ENCODE results near the gene GPC4.
"Not testable (repeated sequence)": the region's sequence is repeated elsewhere in the genome, so short reads cannot be mapped to it uniquely, and the experiment has no call there.

GPC4 gene

DNA sequence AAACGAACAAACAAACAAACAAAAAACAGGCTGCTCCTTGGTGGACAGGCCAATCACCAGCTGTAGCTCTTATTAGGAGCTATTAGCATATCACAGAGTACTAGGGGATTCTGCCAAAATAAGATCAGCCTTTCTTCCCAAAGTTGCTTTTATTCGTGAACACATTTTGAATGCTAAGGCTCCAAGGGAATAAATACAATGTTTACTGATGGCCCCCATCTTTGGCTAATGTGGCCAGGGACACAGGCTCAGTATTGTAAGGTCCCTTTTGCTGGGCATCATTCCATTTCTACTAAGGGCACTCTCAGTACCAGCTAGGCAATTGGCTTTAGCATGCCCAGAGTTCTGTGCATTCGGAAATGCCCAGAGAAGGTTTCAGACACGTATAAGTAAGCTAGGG lies 84.3 kb downstream of the GPC4 start:
- no peak overlapping the region for H3K27ac ChIP-seq (ENCODE audit: low read length)
- no peaks in the 10 kb centered on the region for H3K27me3 ChIP-seq (ENCODE audit: low read depth, low read length)
- peaks cover 0 to 27% of the 10 kb centered on the region in 2 donors for H3K4me1 ChIP-seq (ENCODE audit: control insufficient read depth in 1 of 2, insufficient read depth in 2 of 2, low read length in 2 of 2)
- H3K36me3 ChIP-seq (ENCODE audit: control insufficient read depth in 1 of 2, insufficient read depth in 2 of 2, low read length in 2 of 2), result no peaks in the 10 kb centered on the region
- H3K9me3 ChIP-seq (ENCODE audit: control insufficient read depth in 1 of 2, low read length in 2 of 2), result no peaks in the 10 kb centered on the region
- H3K4me3 ChIP-seq (ENCODE audit: low read depth in 1 of 2, low read length in 2 of 2), result no peak overlapping the region

DNA sequence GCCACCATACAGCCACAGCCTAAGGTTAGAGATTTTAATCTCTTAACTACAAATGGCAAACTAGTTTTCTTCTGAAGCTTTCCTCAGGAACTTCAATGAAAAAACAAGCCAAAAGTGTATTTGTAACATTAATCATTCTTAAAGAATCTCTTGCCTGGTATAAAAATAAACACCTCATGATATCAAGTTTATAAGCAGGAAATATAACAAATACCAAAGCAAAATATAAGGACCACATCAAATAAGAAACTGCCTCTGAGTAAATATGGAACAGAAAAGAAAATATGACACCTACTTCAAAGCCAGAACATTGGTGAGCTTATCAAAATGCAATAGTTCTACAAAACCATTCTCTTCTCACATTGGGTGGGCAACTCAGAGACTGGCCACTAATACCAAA lies 89.9 kb downstream of the GPC4 start:
- H3K9me3 ChIP-seq (ENCODE audit: control insufficient read depth in 1 of 2, low read length in 2 of 2), result no peaks in the 10 kb centered on the region
- H3K4me3 ChIP-seq (ENCODE audit: low read depth in 1 of 2, low read length in 2 of 2), result no peak overlapping the region
- H3K4me1 ChIP-seq (ENCODE audit: control insufficient read depth in 1 of 2, insufficient read depth in 2 of 2, low read length in 2 of 2), result peaks cover 0 to 26% of the 10 kb centered on the region in 2 donors
- no peak overlapping the region for H3K27ac ChIP-seq (ENCODE audit: low read length)
- no peaks in the 10 kb centered on the region for H3K36me3 ChIP-seq (ENCODE audit: control insufficient read depth in 1 of 2, insufficient read depth in 2 of 2, low read length in 2 of 2)
- H3K27me3 ChIP-seq (ENCODE audit: low read depth, low read length), result no peaks in the 10 kb centered on the region

DNA sequence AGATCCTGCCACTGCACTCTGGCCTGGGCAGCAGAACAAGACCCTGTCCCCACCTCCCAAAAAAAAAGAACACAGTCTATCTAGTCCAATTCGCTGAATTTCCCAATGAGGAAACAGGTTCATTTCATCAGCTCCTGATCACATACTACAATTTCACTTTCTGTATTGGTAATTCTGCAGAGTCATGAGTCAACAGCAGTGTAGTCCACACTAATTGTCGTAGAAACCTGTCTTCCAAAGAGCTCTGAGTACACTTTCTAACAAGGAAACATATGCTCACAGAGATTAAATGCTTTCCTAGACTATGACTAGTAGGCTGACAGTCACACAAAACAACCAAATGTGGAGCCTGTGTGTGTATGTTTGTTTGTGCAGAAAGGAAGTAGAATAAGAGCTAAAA lies 91.9 kb downstream of the GPC4 start:
- Histone ChIP-seq H3K9me3 (ENCODE audit: control insufficient read depth in 1 of 2, low read length in 2 of 2) (no peaks in the 10 kb centered on the region), H3K36me3 (ENCODE audit: control insufficient read depth in 1 of 2, insufficient read depth in 2 of 2, low read length in 2 of 2) (no peaks in the 10 kb centered on the region), H3K4me3 (ENCODE audit: low read depth in 1 of 2, low read length in 2 of 2) (no peak overlapping the region), H3K27ac (ENCODE audit: low read length) (peak overlapping the region; percentile 43), H3K27me3 (ENCODE audit: low read depth, low read length) (no peaks in the 10 kb centered on the region), H3K4me1 (ENCODE audit: control insufficient read depth in 1 of 2, insufficient read depth in 2 of 2, low read length in 2 of 2) (peaks cover 0 to 10% of the 10 kb centered on the region in 2 donors)

DNA sequence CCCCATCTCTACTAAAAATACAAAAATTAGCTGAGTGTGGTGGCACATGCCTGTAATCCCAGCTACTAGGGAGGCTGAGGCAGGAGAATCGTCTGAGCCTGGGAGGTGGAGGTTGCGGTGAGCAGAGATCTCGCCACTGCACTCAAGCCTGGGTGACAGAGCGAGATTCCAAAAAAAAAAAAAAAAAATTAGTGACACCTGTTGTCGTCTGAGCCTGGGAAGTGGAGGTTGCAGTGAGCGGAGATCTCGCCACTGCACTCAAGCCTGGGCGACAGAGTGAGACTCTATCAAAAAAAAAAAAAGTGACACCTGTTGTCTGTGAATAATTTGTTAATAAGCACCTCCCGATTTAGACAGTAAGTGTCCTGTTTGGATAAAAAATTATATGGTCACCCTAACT lies 93.0 kb downstream of the GPC4 start:
- H3K27ac ChIP-seq (ENCODE audit: low read length); H3K27me3 ChIP-seq (ENCODE audit: low read depth, low read length); H3K9me3 ChIP-seq (ENCODE audit: control insufficient read depth in 1 of 2, low read length in 2 of 2); H3K36me3 ChIP-seq (ENCODE audit: control insufficient read depth in 1 of 2, insufficient read depth in 2 of 2, low read length in 2 of 2); H3K4me1 ChIP-seq (ENCODE audit: control insufficient read depth in 1 of 2, insufficient read depth in 2 of 2, low read length in 2 of 2); H3K4me3 ChIP-seq (ENCODE audit: low read depth in 1 of 2, low read length in 2 of 2): not testable (repeated sequence)

DNA sequence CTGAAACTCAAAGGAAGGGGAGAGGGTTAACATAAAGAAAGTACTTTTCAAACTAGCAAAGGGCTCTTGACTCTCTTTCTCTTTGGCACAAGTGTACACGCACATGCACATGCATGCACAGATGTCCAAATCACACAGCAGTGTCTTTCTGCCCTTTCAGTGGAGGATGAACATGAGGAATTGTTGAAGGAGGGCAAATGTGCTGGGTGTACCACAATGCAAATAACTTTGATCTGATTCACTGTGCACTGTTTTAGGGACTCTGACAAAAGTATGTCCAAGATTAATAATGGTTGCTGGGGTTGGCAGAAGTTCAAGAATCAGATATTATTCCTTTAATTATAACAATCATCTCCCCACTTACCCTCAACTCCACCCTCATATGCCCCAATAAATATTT lies 93.8 kb downstream of the GPC4 start:
- Histone ChIP-seq H3K4me3 (ENCODE audit: low read depth in 1 of 2, low read length in 2 of 2) (no peak overlapping the region), H3K27me3 (ENCODE audit: low read depth, low read length) (no peaks in the 10 kb centered on the region), H3K4me1 (ENCODE audit: control insufficient read depth in 1 of 2, insufficient read depth in 2 of 2, low read length in 2 of 2) (peaks cover 0 to 7% of the 10 kb centered on the region in 2 donors), H3K9me3 (ENCODE audit: control insufficient read depth in 1 of 2, low read length in 2 of 2) (no peaks in the 10 kb centered on the region), H3K36me3 (ENCODE audit: control insufficient read depth in 1 of 2, insufficient read depth in 2 of 2, low read length in 2 of 2) (no peaks in the 10 kb centered on the region), H3K27ac (ENCODE audit: low read length) (no peak overlapping the region)

DNA sequence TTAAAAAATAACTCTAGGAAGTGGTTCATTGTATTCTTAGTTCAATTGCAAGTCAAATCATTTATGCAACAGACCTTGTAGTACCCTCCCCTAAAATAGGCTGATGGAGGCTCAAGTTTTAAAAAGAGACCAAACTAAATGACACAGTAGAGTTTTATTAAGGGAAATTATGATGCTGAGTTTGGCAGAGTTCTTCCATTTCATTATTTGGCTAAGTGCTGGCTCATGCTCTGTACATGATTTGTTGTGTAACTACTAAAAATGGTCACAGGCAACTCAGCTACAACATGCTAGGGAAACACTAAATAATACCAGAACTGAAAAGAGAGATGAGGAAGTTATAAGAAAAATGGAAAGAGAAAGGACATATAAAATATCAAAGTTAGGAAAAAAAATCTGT lies 101.0 kb downstream of the GPC4 start:
- Histone ChIP-seq H3K36me3 (ENCODE audit: control insufficient read depth in 1 of 2, insufficient read depth in 2 of 2, low read length in 2 of 2) (no peaks in the 10 kb centered on the region), H3K27ac (ENCODE audit: low read length) (no peak overlapping the region), H3K9me3 (ENCODE audit: control insufficient read depth in 1 of 2, low read length in 2 of 2) (no peaks in the 10 kb centered on the region), H3K4me1 (ENCODE audit: control insufficient read depth in 1 of 2, insufficient read depth in 2 of 2, low read length in 2 of 2) (no peaks in the 10 kb centered on the region), H3K27me3 (ENCODE audit: low read depth, low read length) (no peaks in the 10 kb centered on the region), H3K4me3 (ENCODE audit: low read depth in 1 of 2, low read length in 2 of 2) (no peak overlapping the region)

DNA sequence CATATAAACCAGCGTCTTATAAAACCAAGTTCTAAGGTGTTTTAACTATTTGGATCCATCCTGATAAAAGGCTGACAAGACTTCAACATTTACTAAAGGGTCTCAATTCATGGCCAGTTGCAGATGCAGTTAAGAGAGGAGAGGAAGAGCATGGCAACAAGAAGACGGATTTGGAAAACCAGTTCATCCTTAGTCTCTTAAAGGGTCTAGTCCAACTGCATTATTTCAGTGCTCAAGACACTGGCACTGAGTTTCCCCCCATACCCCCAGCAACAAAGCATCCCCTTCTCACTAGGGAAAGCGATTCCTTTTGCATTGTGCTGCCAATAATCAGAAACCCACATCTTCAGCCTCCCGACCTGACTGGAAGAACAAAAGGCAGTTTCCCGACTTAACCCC lies 106.8 kb downstream of the GPC4 start:
- Histone ChIP-seq H3K36me3 (ENCODE audit: control insufficient read depth in 1 of 2, insufficient read depth in 2 of 2, low read length in 2 of 2) (peaks cover 0 to 4% of the 10 kb centered on the region in 2 donors), H3K4me1 (ENCODE audit: control insufficient read depth in 1 of 2, insufficient read depth in 2 of 2, low read length in 2 of 2) (peaks cover 0 to 10% of the 10 kb centered on the region in 2 donors), H3K4me3 (ENCODE audit: low read depth in 1 of 2, low read length in 2 of 2) (no peak overlapping the region)

DNA sequence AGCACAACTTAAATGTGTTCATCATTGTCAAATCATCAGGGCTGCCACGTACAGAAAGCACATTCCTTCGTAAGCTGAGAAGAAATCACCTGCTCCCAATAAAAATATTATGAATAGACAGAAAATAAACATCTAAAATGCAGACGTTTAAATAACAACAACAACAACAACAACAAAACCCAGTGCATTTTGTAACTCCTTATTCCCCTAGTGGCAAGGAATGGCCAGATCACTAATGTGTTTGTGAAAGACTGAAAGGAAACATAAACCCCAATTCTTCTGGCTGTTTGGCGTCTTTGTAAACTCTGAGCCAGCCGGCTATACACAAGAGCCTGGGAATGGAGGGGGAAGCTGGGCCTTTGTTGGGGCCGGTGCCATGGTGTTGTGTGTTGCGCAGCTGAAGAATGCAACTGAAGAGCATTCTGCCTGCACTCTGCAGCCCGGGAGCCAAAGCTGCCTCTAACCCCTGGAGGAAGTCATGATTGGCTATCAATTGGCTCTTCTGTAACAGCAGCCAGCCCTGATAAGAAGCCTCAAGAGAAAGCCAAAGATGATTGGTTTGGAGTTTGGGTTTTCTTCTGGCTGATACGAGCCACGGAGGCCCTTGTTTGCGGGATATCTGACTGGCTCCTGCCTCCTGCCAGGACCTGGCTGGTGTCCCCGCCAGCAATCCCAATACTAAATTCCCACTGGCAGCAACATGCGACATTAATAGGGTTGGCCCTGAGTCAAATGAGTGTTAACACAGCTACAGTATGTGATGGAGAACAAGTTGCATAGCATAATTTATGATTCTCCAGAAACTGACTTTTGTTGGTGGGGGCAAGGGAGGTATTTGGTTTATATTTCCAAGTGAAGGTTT lies 107.4 kb downstream of the GPC4 start:
- Histone ChIP-seq H3K9me3 (ENCODE audit: control insufficient read depth in 1 of 2, low read length in 2 of 2) (no peaks in the 10 kb centered on the region), H3K27me3 (ENCODE audit: low read depth, low read length) (no peaks in the 10 kb centered on the region), H3K4me3 (ENCODE audit: low read depth in 1 of 2, low read length in 2 of 2) (no peak overlapping the region), H3K4me1 (ENCODE audit: control insufficient read depth in 1 of 2, insufficient read depth in 2 of 2, low read length in 2 of 2) (peaks cover 0 to 10% of the 10 kb centered on the region in 2 donors), H3K36me3 (ENCODE audit: control insufficient read depth in 1 of 2, insufficient read depth in 2 of 2, low read length in 2 of 2) (peaks cover 0 to 5% of the 10 kb centered on the region in 2 donors), H3K27ac (ENCODE audit: low read length) (no peak overlapping the region)

More for the DNA sequence above, 106.8 kb downstream of the GPC4 start:
- Histone ChIP-seq H3K9me3 (ENCODE audit: control insufficient read depth in 1 of 2, low read length in 2 of 2) (no peaks in the 10 kb centered on the region), H3K27me3 (ENCODE audit: low read depth, low read length) (no peaks in the 10 kb centered on the region), H3K27ac (ENCODE audit: low read length) (no peak overlapping the region)

DNA sequence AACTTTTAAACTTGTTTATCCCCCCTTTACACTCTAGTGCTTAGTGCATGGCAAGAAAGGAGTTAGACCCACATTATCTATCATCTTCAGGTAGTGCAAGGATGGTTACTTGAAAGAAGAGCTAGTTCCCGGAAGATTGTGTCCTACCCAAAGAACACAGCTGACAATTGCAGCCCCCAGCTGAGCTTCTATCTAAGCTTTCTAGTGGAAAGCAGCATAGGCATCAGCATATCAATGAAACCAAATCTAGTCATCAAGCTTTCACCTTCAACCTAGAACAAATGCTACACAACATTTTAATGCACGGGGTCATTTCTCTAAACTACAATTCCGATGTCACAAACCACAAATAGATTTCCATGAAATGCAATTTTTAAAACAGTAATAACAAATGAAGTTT lies 108.2 kb downstream of the GPC4 start:
- no peak overlapping the region for H3K27ac ChIP-seq (ENCODE audit: low read length)

DNA sequence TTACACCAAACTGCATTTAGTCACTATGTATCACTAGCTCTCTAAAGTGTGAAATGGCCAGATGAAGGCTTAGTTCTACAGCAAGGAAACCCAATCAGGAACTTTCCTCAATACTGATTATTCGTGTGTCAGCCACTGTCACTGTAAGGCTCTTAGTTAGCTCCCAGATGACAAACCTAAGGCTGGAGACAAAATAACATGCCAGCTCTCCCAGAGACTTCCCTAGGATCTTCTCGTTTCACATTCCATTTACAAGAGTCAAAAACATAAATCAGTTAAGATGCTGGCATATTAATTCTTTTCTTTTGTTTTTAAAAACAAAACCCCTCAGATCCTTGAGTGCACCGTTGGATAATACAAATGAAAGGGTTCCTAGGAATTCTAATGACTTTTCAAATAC lies 109.0 kb downstream of the GPC4 start:
- H3K9me3 ChIP-seq (ENCODE audit: control insufficient read depth in 1 of 2, low read length in 2 of 2), result no peaks in the 10 kb centered on the region
- H3K27ac ChIP-seq (ENCODE audit: low read length), result no peak overlapping the region
- peaks cover 0 to 10% of the 10 kb centered on the region in 2 donors for H3K4me1 ChIP-seq (ENCODE audit: control insufficient read depth in 1 of 2, insufficient read depth in 2 of 2, low read length in 2 of 2)
- H3K4me3 ChIP-seq (ENCODE audit: low read depth in 1 of 2, low read length in 2 of 2), result no peak overlapping the region
- H3K36me3 ChIP-seq (ENCODE audit: control insufficient read depth in 1 of 2, insufficient read depth in 2 of 2, low read length in 2 of 2), result peaks cover 0 to 9% of the 10 kb centered on the region in 2 donors
- no peaks in the 10 kb centered on the region for H3K27me3 ChIP-seq (ENCODE audit: low read depth, low read length)

More for the DNA sequence above, 108.2 kb downstream of the GPC4 start:
- Histone ChIP-seq H3K27me3 (ENCODE audit: low read depth, low read length) (no peaks in the 10 kb centered on the region), H3K4me3 (ENCODE audit: low read depth in 1 of 2, low read length in 2 of 2) (no peak overlapping the region), H3K36me3 (ENCODE audit: control insufficient read depth in 1 of 2, insufficient read depth in 2 of 2, low read length in 2 of 2) (peaks cover 0 to 9% of the 10 kb centered on the region in 2 donors), H3K4me1 (ENCODE audit: control insufficient read depth in 1 of 2, insufficient read depth in 2 of 2, low read length in 2 of 2) (peaks cover 0 to 10% of the 10 kb centered on the region in 2 donors), H3K9me3 (ENCODE audit: control insufficient read depth in 1 of 2, low read length in 2 of 2) (no peaks in the 10 kb centered on the region)

DNA sequence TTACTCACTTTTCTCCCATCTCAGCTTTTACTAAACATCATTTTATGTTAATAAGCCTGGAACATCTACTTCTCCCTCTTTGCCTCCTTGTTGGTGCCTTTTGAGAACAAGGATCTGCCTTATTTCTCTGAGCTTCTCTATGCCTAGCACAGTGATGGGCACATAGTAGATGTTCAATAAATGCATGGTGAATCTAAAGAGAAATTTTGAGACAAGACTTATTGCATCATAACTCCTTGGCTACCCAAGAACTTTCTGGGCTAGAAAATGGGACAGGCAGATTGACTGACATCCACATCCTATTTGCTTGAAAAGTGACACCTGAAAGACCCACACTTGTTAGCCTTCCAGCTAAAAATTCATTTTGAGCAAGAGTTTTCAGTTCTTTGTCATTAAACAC lies 109.9 kb downstream of the GPC4 start:
- Histone ChIP-seq H3K4me1 (ENCODE audit: control insufficient read depth in 1 of 2, insufficient read depth in 2 of 2, low read length in 2 of 2) (peaks cover 0 to 10% of the 10 kb centered on the region in 2 donors), H3K4me3 (ENCODE audit: low read depth in 1 of 2, low read length in 2 of 2) (no peak overlapping the region), H3K27me3 (ENCODE audit: low read depth, low read length) (no peaks in the 10 kb centered on the region), H3K9me3 (ENCODE audit: control insufficient read depth in 1 of 2, low read length in 2 of 2) (no peaks in the 10 kb centered on the region), H3K36me3 (ENCODE audit: control insufficient read depth in 1 of 2, insufficient read depth in 2 of 2, low read length in 2 of 2) (peaks cover 0 to 9% of the 10 kb centered on the region in 2 donors), H3K27ac (ENCODE audit: low read length) (no peak overlapping the region)
